Endothelial cell of umbilical vein (primary cell): ENCODE results near the gene HDLBP. TPM values are rescaled to one million over a fixed set of nuclear protein-coding genes. Genes with fewer than 3 reads are reported as not detected.

Source experiments
- BruUV-seq: library from RNA; stranded (reverse); fragments of 400-500 nt; replicated peaks from 2 replicates; lab custom pipeline; 2021; lab: Mats Ljungman, UMichigan
- CTCF ChIA-PET: fragments of 300-600, 350-600 bp; sonication (Branson Sonifier 250); formaldehyde crosslinking; loops from one replicate; lab custom pipeline; 2021; ENCODE audit warnings: antibody characterized with exemption, inconsistent platforms; lab: Charles Lee
- POLR2A ChIA-PET: fragments of 300-600, 350-600 bp; sonication (Branson Sonifier 250); formaldehyde crosslinking; loops from one replicate; lab custom pipeline; 2021; ENCODE audit warnings: antibody characterized with exemption, inconsistent platforms; lab: Charles Lee
- DNase-seq: peaks from one replicate; pipeline ENCODE4 v3.0.0-alpha.2; 2011; ENCODE audit warnings: low read depth, low spot score
- FAIRE-seq: peaks from 2 replicates; lab custom pipeline; 2011; peaks lifted over from hg19 to GRCh38; lab: Jason Lieb, UNC
- H2AFZ ChIP-seq: 2 replicates; pipeline ENCODE4 v1.6.0; 2012; ENCODE audit warnings: low read depth, low read length, control low read depth, inconsistent platforms
- H3K27ac ChIP-seq: 2 replicates; pipeline ENCODE4 v1.5.1; 2011; ENCODE audit warnings: low read depth, mild to moderate bottlenecking, control low read depth, low read length, moderate library complexity; ENCODE audit not compliant: insufficient read depth
- H3K27me3 ChIP-seq, 2 experiments: 2 replicates each; pipeline versions ENCODE4 v1.6.0 to v1.6.1; 2011; ENCODE audit warnings: low read length in 2 of 2, mixed read lengths in 1 of 2; ENCODE audit not compliant: control insufficient read depth in 2 of 2, insufficient read depth in 2 of 2
- H3K36me3 ChIP-seq, 2 experiments: 2 replicates in 1 of 2; 3 replicates in 1 of 2; pipeline ENCODE4 v1.5.1; 2011; ENCODE audit warnings: low read length in 2 of 2, mild to moderate bottlenecking in 1 of 2, moderate library complexity in 1 of 2; ENCODE audit not compliant: control insufficient read depth in 2 of 2, insufficient read depth in 2 of 2; ENCODE audit errors: extremely low read depth in 1 of 2
- H3K4me1 ChIP-seq: 3 replicates; pipeline ENCODE4 v1.5.1; 2011; ENCODE audit warnings: mild to moderate bottlenecking, low read length; ENCODE audit not compliant: control insufficient read depth, insufficient read depth; ENCODE audit errors: extremely low read depth
- H3K4me2 ChIP-seq: 2 replicates; pipeline ENCODE4 v1.6.1; 2011; ENCODE audit warnings: low read length, control low read depth, mixed read lengths; ENCODE audit not compliant: insufficient read depth
- H3K4me3 ChIP-seq, 3 experiments: fragments of 200-600 bp in 1 of 3; sonication (generic), shearing (Covaris generic) in 1 of 3; replicated peaks in 1 of 3; 2 replicates each; pipeline ENCODE4 v1.5.1; 2011 to 2016; ENCODE audit warnings: control low read depth in 3 of 3, low read length in 3 of 3, mild to moderate bottlenecking in 2 of 3, inconsistent platforms in 1 of 3, low read depth in 1 of 3, moderate library complexity in 1 of 3; ENCODE audit not compliant: insufficient read depth in 1 of 3
- H3K79me2 ChIP-seq: 2 replicates; pipeline ENCODE4 v1.6.0; 2012; ENCODE audit warnings: low read length, inconsistent platforms; ENCODE audit not compliant: control insufficient read depth, insufficient read depth
- H3K9ac ChIP-seq: replicated peaks from 2 replicates; pipeline ENCODE3; 2011; ENCODE audit warnings: low read length, control low read depth; ENCODE audit not compliant: insufficient read depth; ENCODE audit errors: extremely low read depth
- H3K9me1 ChIP-seq: replicated peaks from 3 replicates; pipeline ENCODE4 v1.6.0; 2011; ENCODE audit warnings: mild to moderate bottlenecking, low read length; ENCODE audit not compliant: control insufficient read depth, insufficient read depth; ENCODE audit errors: extremely low read depth
- H3K9me3 ChIP-seq: replicated peaks from 2 replicates; pipeline ENCODE4 v1.5.1; 2012; ENCODE audit warnings: low read length, inconsistent platforms; ENCODE audit not compliant: control insufficient read depth, insufficient read depth
- H4K20me1 ChIP-seq: replicated peaks from 2 replicates; pipeline ENCODE3; 2011; ENCODE audit warnings: mild to moderate bottlenecking, low read length; ENCODE audit not compliant: control insufficient read depth, insufficient read depth; ENCODE audit errors: extremely low read depth
- CTCF ChIP-seq, 2 donors: IDR thresholded peaks; 1 replicate in 1 of 2; 2 replicates in 1 of 2; pipeline ENCODE4 v1.5.1; 2011; ENCODE audit warnings: low read length in 2 of 2, mild to moderate bottlenecking in 2 of 2, moderate library complexity in 2 of 2, control low read depth in 1 of 2, inconsistent platforms in 1 of 2, low read depth in 1 of 2; ENCODE audit not compliant: insufficient read depth in 1 of 2; ENCODE audit errors: extremely low read depth in 1 of 2
- EZH2 ChIP-seq: IDR thresholded peaks from 2 replicates; pipeline ENCODE4 v1.6.1; 2012; ENCODE audit warnings: borderline replicate concordance, low read depth, mild to moderate bottlenecking, moderate library complexity, low read length, inconsistent platforms; ENCODE audit not compliant: severe bottlenecking
- FOS ChIP-seq: IDR thresholded peaks from 2 replicates; pipeline ENCODE4 v1.6.1; 2011; ENCODE audit warnings: mild to moderate bottlenecking, low read length, moderate library complexity, borderline replicate concordance; ENCODE audit not compliant: insufficient read depth
- GATA2 ChIP-seq: IDR thresholded peaks from 2 replicates; pipeline ENCODE4 v1.7.0; 2011; ENCODE audit warnings: low read depth, mild to moderate bottlenecking, moderate library complexity, mixed read lengths, low read length; ENCODE audit not compliant: insufficient read length, insufficient read depth
- JUN ChIP-seq: IDR thresholded peaks from 2 replicates; pipeline ENCODE4 v1.6.1; 2011; ENCODE audit warnings: borderline replicate concordance, low read depth; ENCODE audit not compliant: insufficient read length, insufficient read depth
- MYC ChIP-seq: IDR thresholded peaks from one replicate; pipeline ENCODE4 v1.6.1; 2011; ENCODE audit warnings: mild to moderate bottlenecking, low read depth, low read length
- POLR2A ChIP-seq: IDR thresholded peaks from 2 replicates; pipeline ENCODE4 v1.6.1; 2012; ENCODE audit warnings: low read depth, mild to moderate bottlenecking, control low read depth, low read length
- POLR2AphosphoS5 ChIP-seq: IDR thresholded peaks from 2 replicates; pipeline ENCODE4 v1.6.1; 2012; ENCODE audit warnings: low read depth, mild to moderate bottlenecking, control low read depth, low read length, moderate library complexity; ENCODE audit not compliant: insufficient read depth
- dilution Hi-C: fragments of 300-500 bp; cut with MboI; formaldehyde crosslinking; loops from one replicate; pipeline ENCODE4 v1.15.0; 2019; ENCODE audit warnings: low sequenced_read_pairs; ENCODE audit not compliant: extremely low pct_ligation_motif_present
- intact Hi-C: fragments of 100-400 bp; cut with micrococcal nuclease; formaldehyde crosslinking; loops from one replicate; pipeline ENCODE4 v1.10.0; 2022
- polyA plus RNA-seq, 4 experiments: library from polyadenylated mRNA; depleted of rRNA in 3 of 4; stranded (reverse) in 3 of 4; unstranded in 1 of 4; fragments of >200 nt; gene quantifications; 2 replicates each; pipeline versions ENCODE4 v1.2.1 to v1.2.3, GENCODE V29; 2011 to 2012; ENCODE audit warnings: missing spikeins in 1 of 4
- total RNA-seq: library from RNA; stranded (reverse); gene quantifications from 2 replicates; pipeline ENCODE4 v1.2.3, GENCODE V29; 2021
- TF ChIP-seq, protein P1 (sequence below): IDR thresholded peaks from 2 replicates; pipeline ENCODE4 v1.6.1; 2011; ENCODE audit not compliant: insufficient read depth, insufficient read length

Gene HDLBP
- total and polyA plus RNA-seq, 2 donors (not counting 3 experiments of a cell fraction or from before 2014, with no cell fraction given), result 379 to 569 TPM

DNA sequence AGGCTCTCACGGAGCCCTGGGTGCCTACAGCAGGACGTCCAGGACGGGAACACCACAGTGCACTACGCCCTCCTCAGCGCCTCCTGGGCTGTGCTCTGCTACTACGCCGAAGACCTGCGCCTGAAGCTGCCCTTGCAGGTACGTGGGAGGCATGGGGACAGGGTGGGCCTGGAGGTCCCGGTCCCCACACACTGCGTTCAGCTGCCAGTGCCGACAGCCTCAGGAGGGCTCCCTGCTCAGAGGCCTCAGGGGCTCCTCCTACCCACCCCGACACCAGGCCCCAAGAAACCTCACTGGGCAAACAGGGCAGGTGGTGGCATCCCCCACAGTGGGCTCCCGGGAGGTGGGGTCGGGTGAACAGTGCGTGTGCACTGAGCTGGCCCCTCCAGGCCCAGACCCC lies 116.2 kb downstream of the HDLBP start:
- no peak for TF ChIP-seq POLR2A
- no peaks in the 10 kb centered on the region for H3K4me1 ChIP-seq
- H4K20me1 ChIP-seq, result no peaks in the 10 kb centered on the region
- FAIRE-seq (no peak), DNase-seq (no peak)
- ChIA-PET POLR2A (no interaction called here), CTCF (no interaction called here)
- BruUV-seq, result no TSS peak
- H3K4me2 ChIP-seq, result no peak overlapping the region
- intact Hi-C loops (no loop called here), dilution Hi-C loops (no loop called here)
- H3K36me3 ChIP-seq, result no peaks in the 10 kb centered on the region
- no peak overlapping the region for H3K4me3 ChIP-seq
- H3K9ac ChIP-seq, result no peak overlapping the region
- no peaks in the 10 kb centered on the region for H3K27me3 ChIP-seq
- no peaks in the 10 kb centered on the region for H3K9me1 ChIP-seq
- no peaks in the 10 kb centered on the region for H3K9me3 ChIP-seq
- no peaks in the 10 kb centered on the region for H3K79me2 ChIP-seq
- no peak overlapping the region for H2AFZ ChIP-seq
- H3K27ac ChIP-seq, result no peak overlapping the region

- intact Hi-C loops (no loop called here), dilution Hi-C loops (no loop called here)
- FAIRE-seq (no peak), DNase-seq (no peak)
- no peaks in the 10 kb centered on the region for H4K20me1 ChIP-seq
- no peaks in the 10 kb centered on the region for H3K4me1 ChIP-seq
- ChIA-PET POLR2A (no interaction called here), CTCF (no interaction called here)
- no peaks in the 10 kb centered on the region for H3K9me1 ChIP-seq
- H3K9ac ChIP-seq, result no peak overlapping the region
- H3K4me2 ChIP-seq, result no peak overlapping the region
- TF ChIP-seq GATA2 (no peak), POLR2A (no peak), JUN (no peak), FOS (no peak), CTCF (IDR thresholded peaks at IDR 0.05; ENCODE audit: extremely low read depth in 1 of 2, insufficient read depth in 1 of 2, low read depth in 1 of 2, low read length in 2 of 2) (no peak), MYC (no peak), POLR2AphosphoS5 (no peak), EZH2 (no peak)
- TF ChIP-seq, protein P1, sequence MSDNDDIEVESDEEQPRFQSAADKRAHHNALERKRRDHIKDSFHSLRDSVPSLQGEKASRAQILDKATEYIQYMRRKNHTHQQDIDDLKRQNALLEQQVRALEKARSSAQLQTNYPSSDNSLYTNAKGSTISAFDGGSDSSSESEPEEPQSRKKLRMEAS, result no peak
- no peak overlapping the region for H3K27ac ChIP-seq
- no peaks in the 10 kb centered on the region for H3K36me3 ChIP-seq
- BruUV-seq, result no TSS peak
- no peaks in the 10 kb centered on the region for H3K9me3 ChIP-seq
- H3K4me3 ChIP-seq, result no peak overlapping the region
- no peaks in the 10 kb centered on the region for H3K27me3 ChIP-seq
- H3K79me2 ChIP-seq, result no peaks in the 10 kb centered on the region
- no peak overlapping the region for H2AFZ ChIP-seq
These were observed 116.8 kb downstream of the HDLBP start for GRCh38 chr2:241198381-241199279.
